Measurements from ENCODE around the gene MEX3D. TPM values are rescaled to one million over a fixed set of nuclear protein-coding genes. Genes with fewer than 3 reads are reported as not detected.
"Not testable (repeated sequence)": the region's sequence is repeated elsewhere in the genome, so short reads cannot be mapped to it uniquely, and the experiment has no call there.

Gene MEX3D
- total RNA-seq, 1 donor from 2014 or later, result 83.7 TPM

- Histone ChIP-seq H3K27me3 (no peaks in the 10 kb centered on the region), H3K9me3 (no peaks in the 10 kb centered on the region), H3K27ac (no peak overlapping the region), H3K4me1 (no peaks in the 10 kb centered on the region), H3K36me3 (no peaks in the 10 kb centered on the region), H3K4me3 (no peak overlapping the region)
- DNase-seq (ENCODE audit: low spot score in 2 of 2), result no peak
- no peak for TF ChIP-seq CTCF (IDR thresholded peaks at IDR 0.05)
- intact Hi-C loops (cut with DNase I), result no loop called here
Observed at GRCh38 chr19:1534972-1535371, 33.2 kb downstream of the MEX3D start.

GRCh38 chr19:1533510-1534150, 34.5 kb downstream of the MEX3D start:
- Histone ChIP-seq H3K4me3 (no peak overlapping the region), H3K27me3 (no peaks in the 10 kb centered on the region), H3K4me1 (no peaks in the 10 kb centered on the region), H3K9me3 (no peaks in the 10 kb centered on the region), H3K27ac (no peak overlapping the region), H3K36me3 (no peaks in the 10 kb centered on the region)
- no peak for TF ChIP-seq CTCF (IDR thresholded peaks at IDR 0.05)
- DNase-seq (ENCODE audit: low spot score in 2 of 2), result no peak
- intact Hi-C loops (cut with DNase I), result no loop called here

- no peak overlapping the region for H3K4me3 ChIP-seq
- intact Hi-C loops (cut with DNase I), result no loop called here
- H3K27ac ChIP-seq, result no peak overlapping the region
- no peaks in the 10 kb centered on the region for H3K4me1 ChIP-seq
- no peaks in the 10 kb centered on the region for H3K9me3 ChIP-seq
- no peak for DNase-seq (ENCODE audit: low spot score in 2 of 2)
- no peaks in the 10 kb centered on the region for H3K36me3 ChIP-seq
- H3K27me3 ChIP-seq, result peaks cover 3% of the 10 kb centered on the region
- TF ChIP-seq CTCF (IDR thresholded peaks at IDR 0.05), result no peak
Observed at GRCh38 chr19:1532003-1532402, 36.1 kb downstream of the MEX3D start.

GRCh38 chr19:1531587-1531986, 36.5 kb downstream of the MEX3D start:
- TF ChIP-seq CTCF (IDR thresholded peaks at IDR 0.05), result no peak
- Histone ChIP-seq H3K27ac (no peak overlapping the region), H3K27me3 (peaks cover 3% of the 10 kb centered on the region), H3K4me1 (no peaks in the 10 kb centered on the region), H3K36me3 (no peaks in the 10 kb centered on the region), H3K4me3 (no peak overlapping the region), H3K9me3 (no peaks in the 10 kb centered on the region)
- intact Hi-C loops (cut with DNase I), result no loop called here
- DNase-seq (ENCODE audit: low spot score in 2 of 2), result no peak

GRCh38 chr19:1530856-1531255, 37.3 kb downstream of the MEX3D start:
- peaks cover 10% of the 10 kb centered on the region for H3K27me3 ChIP-seq
- H3K27ac ChIP-seq; H3K9me3 ChIP-seq; H3K36me3 ChIP-seq; H3K4me3 ChIP-seq; H3K4me1 ChIP-seq; DNase-seq (ENCODE audit: low spot score in 2 of 2): not testable (repeated sequence)
- intact Hi-C loops (cut with DNase I), result loop anchor here (1.0 kb wide), 1 partner anchor 11 kb away; no protein-coding TSS in a partner anchor

- no peak for DNase-seq (ENCODE audit: low spot score in 2 of 2)
- H3K27me3 ChIP-seq, result peaks cover 17% of the 10 kb centered on the region
Observed at GRCh38 chr19:1529430-1529816, 38.7 kb downstream of the MEX3D start.

More at GRCh38 chr19:1529430-1529816, 38.7 kb downstream of the MEX3D start:
- Histone ChIP-seq H3K9me3 (no peaks in the 10 kb centered on the region), H3K4me3 (no peak overlapping the region), H3K4me1 (no peaks in the 10 kb centered on the region), H3K27ac (no peak overlapping the region), H3K36me3 (no peaks in the 10 kb centered on the region)
- no peak for TF ChIP-seq CTCF (IDR thresholded peaks at IDR 0.05)
- intact Hi-C loops (cut with DNase I), result no loop called here
